ENCODE measurements around the gene JAZF1. TPM values are rescaled to one million over a fixed set of nuclear protein-coding genes. Genes with fewer than 3 reads are reported as not detected.

The JAZF1 gene
- total RNA-seq, 2 donors from 2014 or later = 13.9 to 16.5 TPM

DNA sequence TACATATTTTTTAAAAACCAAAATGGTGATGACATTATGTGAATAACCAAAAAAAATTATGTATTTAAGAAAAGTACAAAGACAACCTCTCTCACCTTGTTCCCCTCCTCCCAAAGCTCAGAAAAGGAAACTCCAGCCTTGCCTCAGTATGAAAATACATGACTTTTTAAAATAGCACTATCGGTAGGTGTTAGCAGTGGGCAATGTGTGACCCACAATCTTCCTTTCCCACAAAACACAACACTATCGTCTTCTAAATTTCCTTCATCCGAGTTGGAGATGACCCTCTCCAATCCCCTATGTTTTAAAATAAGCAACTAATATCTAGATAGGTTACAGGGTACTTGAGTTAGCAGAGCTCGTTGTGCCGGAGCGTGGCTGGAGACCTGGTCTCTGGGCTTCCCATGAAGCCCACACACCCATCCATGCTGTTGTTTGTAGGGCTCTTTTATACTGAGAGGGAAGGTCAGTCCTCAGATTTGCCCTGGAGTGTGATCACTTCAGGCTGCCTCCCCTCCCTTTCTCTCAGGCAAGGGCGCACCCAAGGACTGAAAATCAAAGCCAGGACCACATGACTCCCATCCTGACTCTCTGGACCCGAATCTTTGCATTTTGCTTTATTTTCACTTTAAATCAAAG is 107.6 kb downstream of the JAZF1 start:
- TF ChIP-seq, protein P1, sequence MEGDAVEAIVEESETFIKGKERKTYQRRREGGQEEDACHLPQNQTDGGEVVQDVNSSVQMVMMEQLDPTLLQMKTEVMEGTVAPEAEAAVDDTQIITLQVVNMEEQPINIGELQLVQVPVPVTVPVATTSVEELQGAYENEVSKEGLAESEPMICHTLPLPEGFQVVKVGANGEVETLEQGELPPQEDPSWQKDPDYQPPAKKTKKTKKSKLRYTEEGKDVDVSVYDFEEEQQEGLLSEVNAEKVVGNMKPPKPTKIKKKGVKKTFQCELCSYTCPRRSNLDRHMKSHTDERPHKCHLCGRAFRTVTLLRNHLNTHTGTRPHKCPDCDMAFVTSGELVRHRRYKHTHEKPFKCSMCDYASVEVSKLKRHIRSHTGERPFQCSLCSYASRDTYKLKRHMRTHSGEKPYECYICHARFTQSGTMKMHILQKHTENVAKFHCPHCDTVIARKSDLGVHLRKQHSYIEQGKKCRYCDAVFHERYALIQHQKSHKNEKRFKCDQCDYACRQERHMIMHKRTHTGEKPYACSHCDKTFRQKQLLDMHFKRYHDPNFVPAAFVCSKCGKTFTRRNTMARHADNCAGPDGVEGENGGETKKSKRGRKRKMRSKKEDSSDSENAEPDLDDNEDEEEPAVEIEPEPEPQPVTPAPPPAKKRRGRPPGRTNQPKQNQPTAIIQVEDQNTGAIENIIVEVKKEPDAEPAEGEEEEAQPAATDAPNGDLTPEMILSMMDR (IDR thresholded peaks at IDR 0.05) = no peak
- H3K27me3 ChIP-seq (replicated peaks; ENCODE audit: insufficient read depth) = no peaks in the 10 kb centered on the region
- ATAC-seq (ENCODE audit: insufficient number of reproducible peaks, low FRiP score, low read depth) (no peak), DNase-seq (ENCODE audit: low spot score) (no peak)
- no peak overlapping the region for H3K27ac ChIP-seq
- no peak overlapping the region for H3K4me3 ChIP-seq
- H3K36me3 ChIP-seq = no peaks in the 10 kb centered on the region
- H3K4me1 ChIP-seq (ENCODE audit: control insufficient read depth in 1 of 2, low read depth in 2 of 2) = peaks cover 14 to 19% of the 10 kb centered on the region in 2 donors
- no peaks in the 10 kb centered on the region for H3K9me3 ChIP-seq

DNA sequence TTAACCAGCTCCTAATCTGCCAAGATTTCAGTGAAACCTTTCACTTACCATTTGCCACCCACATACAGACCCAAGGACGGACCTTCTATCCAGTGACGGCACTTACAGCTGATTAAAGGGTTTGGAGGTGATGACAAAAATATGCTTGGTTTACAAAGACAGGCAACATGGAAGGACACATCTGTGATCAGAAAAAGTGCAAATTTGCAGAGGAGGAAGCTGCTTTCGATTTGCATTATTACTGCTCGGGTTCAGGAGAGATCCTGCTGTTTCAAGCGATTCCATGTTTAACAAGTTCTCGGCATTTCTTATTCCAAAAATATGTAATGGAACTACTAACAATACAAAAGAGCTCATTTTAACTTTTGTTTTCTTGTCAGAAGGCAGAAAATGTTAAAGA is 109.0 kb downstream of the JAZF1 start:
- Histone ChIP-seq H3K4me1 (ENCODE audit: control insufficient read depth in 1 of 2, low read depth in 2 of 2) (peaks cover 14 to 19% of the 10 kb centered on the region in 2 donors), H3K27ac (no peak overlapping the region), H3K36me3 (no peaks in the 10 kb centered on the region), H3K9me3 (no peaks in the 10 kb centered on the region), H3K27me3 (replicated peaks; ENCODE audit: insufficient read depth) (no peaks in the 10 kb centered on the region), H3K4me3 (no peak overlapping the region)
- no peak for ATAC-seq (ENCODE audit: insufficient number of reproducible peaks, low FRiP score, low read depth)
- DNase-seq (ENCODE audit: low spot score) = no peak
- TF ChIP-seq, protein P1 (IDR thresholded peaks at IDR 0.05) = no peak

DNA sequence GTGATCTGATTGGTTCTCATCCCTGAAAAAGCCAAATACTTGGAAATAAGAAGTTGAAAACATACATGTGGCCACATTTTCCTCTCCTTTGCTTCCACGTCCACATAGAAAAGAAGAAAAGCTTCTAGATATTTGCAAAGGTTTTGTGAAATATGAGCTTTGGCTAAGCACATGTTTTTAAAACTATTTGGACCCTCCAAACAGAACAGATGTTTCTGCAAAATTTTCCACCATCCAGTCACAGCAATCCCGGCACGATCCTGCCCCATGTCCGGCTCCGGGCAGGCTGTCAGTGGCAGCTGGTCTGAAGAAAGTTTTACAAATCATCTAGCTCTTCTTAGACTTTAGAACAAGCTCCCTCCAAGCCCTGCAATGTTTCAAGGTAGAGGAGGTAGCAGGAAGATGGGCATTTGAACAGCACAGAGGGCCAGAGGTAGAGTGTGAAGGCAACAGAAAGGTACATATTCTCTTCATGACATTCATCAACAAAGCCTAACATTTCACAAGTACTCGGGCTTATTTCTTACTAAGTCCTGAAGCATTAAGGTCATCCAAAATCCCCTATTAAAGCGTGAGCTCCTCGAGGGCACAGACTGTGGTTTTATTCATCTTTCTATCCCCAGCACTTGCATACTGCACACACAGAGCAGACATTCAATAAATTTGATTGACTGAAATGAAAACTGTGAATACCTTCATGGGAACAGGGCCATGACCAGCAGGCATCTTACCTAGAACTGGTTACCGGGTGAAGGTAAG is 110.1 kb downstream of the JAZF1 start:
- Histone ChIP-seq H3K4me3 (peak overlapping the region; percentile 41), H3K9me3 (no peaks in the 10 kb centered on the region), H3K27me3 (replicated peaks; ENCODE audit: insufficient read depth) (no peaks in the 10 kb centered on the region), H3K4me1 (ENCODE audit: control insufficient read depth in 1 of 2, low read depth in 2 of 2) (peaks cover 14 to 19% of the 10 kb centered on the region in 2 donors), H3K27ac (peak overlapping the region in 1 of 2 donors; percentile 6), H3K36me3 (no peaks in the 10 kb centered on the region)
- TF ChIP-seq, protein P1 (IDR thresholded peaks at IDR 0.05) = no peak
- ATAC-seq (ENCODE audit: insufficient number of reproducible peaks, low FRiP score, low read depth) (no peak), DNase-seq (ENCODE audit: low spot score) (no peak)

DNA sequence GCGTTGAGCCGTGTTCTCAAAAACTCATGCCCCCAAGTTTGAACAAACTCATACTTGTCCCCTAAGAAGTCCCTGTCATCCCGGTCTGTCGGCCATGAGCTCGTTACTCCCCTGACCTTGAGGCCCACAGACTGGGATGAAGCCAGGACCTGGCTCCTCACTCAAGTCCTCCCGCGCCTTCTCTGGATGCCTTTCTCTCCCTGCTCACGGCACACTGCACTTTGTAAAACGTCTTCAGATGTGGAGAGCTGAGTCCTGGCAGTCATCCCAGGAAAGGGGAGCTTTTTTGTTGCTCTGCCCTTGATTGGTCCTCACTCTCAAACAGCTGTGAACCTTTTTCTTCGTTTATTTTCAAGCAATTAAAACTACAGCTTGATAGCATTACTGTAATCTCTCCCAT is 110.8 kb downstream of the JAZF1 start:
- Histone ChIP-seq H3K36me3 (no peaks in the 10 kb centered on the region), H3K27ac (no peak overlapping the region), H3K4me3 (peak overlapping the region; percentile 41), H3K4me1 (ENCODE audit: control insufficient read depth in 1 of 2, low read depth in 2 of 2) (peaks cover 14 to 19% of the 10 kb centered on the region in 2 donors), H3K27me3 (replicated peaks; ENCODE audit: insufficient read depth) (no peaks in the 10 kb centered on the region), H3K9me3 (no peaks in the 10 kb centered on the region)
- no peak for DNase-seq (ENCODE audit: low spot score)
- ATAC-seq (ENCODE audit: insufficient number of reproducible peaks, low FRiP score, low read depth) = no peak
- TF ChIP-seq, protein P1 (IDR thresholded peaks at IDR 0.05) = no peak

DNA sequence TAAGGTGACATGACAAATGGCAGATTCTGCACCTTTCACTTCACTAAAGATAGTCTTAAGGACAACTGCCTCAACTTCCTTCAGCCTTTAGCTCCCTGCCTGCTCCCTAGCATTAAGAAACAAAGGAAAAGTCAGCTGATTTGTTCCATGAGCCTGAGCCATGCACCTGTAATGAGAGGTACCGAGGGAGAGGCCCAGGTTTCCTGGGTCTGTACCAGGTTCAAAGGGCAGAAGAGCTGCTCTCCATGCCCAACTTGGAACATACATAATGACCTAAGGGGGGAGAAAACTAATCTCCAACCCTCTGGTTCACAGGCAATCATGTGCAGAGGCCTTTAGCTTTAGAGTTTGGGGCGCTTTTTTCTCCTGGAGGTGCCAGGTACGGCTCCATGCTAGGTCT is 111.2 kb downstream of the JAZF1 start:
- H3K4me3 ChIP-seq = no peak overlapping the region

More for the DNA sequence above, 111.2 kb downstream of the JAZF1 start:
- peaks cover 14 to 19% of the 10 kb centered on the region in 2 donors for H3K4me1 ChIP-seq (ENCODE audit: control insufficient read depth in 1 of 2, low read depth in 2 of 2)
- H3K27me3 ChIP-seq (replicated peaks; ENCODE audit: insufficient read depth) = no peaks in the 10 kb centered on the region
- TF ChIP-seq, protein P1 (IDR thresholded peaks at IDR 0.05) = no peak
- H3K27ac ChIP-seq = no peak overlapping the region
- DNase-seq (ENCODE audit: low spot score) = no peak
- no peak for ATAC-seq (ENCODE audit: insufficient number of reproducible peaks, low FRiP score, low read depth)
- H3K36me3 ChIP-seq = no peaks in the 10 kb centered on the region
- H3K9me3 ChIP-seq = no peaks in the 10 kb centered on the region
